SK-N-SH treated with all-trans-retinoic acid at 6 μM for 48 hours (cell line): ENCODE measurements around the gene LRRC8A.

Experiments used
- ATAC-seq: fragments of 200-7000 bp; cut with Tn5 transposase; 3 replicates; pipeline ENCODE4 v1.9.1; 2020; ENCODE audit warnings: mild to moderate bottlenecking, moderate library complexity
- ARNTL ChIP-seq: fragments of 450-650 bp; formaldehyde crosslinking; IDR thresholded peaks from 2 replicates; pipeline ENCODE4 v1.5.0; 2020; ENCODE audit warnings: low read depth, mild to moderate bottlenecking, moderate library complexity, borderline replicate concordance
- BACH2 ChIP-seq: fragments of 250-450 bp; sonication (Bioruptor Pico); IDR thresholded peaks from 2 replicates; pipeline ENCODE4 v1.9.0; 2021; ENCODE audit warnings: mild to moderate bottlenecking, borderline replicate concordance
- CSRNP3 ChIP-seq: fragments of 250-450 bp; sonication (Bioruptor Pico); IDR thresholded peaks from 2 replicates; pipeline ENCODE4 v1.5.1; 2021; ENCODE audit warnings: mild to moderate bottlenecking, moderate library complexity
- ESRRG ChIP-seq: fragments of 250-450 bp; sonication (Bioruptor Pico); IDR thresholded peaks from 2 replicates; pipeline ENCODE4 v1.6.1; 2021; ENCODE audit warnings: mild to moderate bottlenecking
- GLIS3 ChIP-seq: fragments of 250-450 bp; sonication (Bioruptor Pico); IDR thresholded peaks from 2 replicates; pipeline ENCODE4 v1.5.0; 2020; ENCODE audit warnings: mild to moderate bottlenecking, moderate library complexity
- ISL1 ChIP-seq: fragments of 250-450 bp; sonication (Bioruptor Pico); IDR thresholded peaks from 2 replicates; pipeline ENCODE4 v2.1.2; 2022; ENCODE audit warnings: mild to moderate bottlenecking, moderate library complexity
- PATZ1 ChIP-seq: fragments of 250-450 bp; sonication (Bioruptor Pico); IDR thresholded peaks from 2 replicates; pipeline ENCODE4 v1.8.0; 2020; ENCODE audit warnings: mild to moderate bottlenecking, moderate library complexity, borderline replicate concordance
- PPARA ChIP-seq: fragments of 250-450 bp; sonication (Bioruptor Pico); IDR thresholded peaks from 2 replicates; pipeline ENCODE4 v1.5.0; 2020; ENCODE audit warnings: mild to moderate bottlenecking, borderline replicate concordance
- RARB ChIP-seq: fragments of 250-450 bp; sonication (Bioruptor Pico); IDR thresholded peaks from 2 replicates; pipeline ENCODE4 v1.8.0; 2021; ENCODE audit warnings: mild to moderate bottlenecking, moderate library complexity
- SNAI2 ChIP-seq: fragments of 250-450 bp; sonication (Bioruptor Pico); IDR thresholded peaks from 2 replicates; pipeline ENCODE4 v1.5.0; 2020; ENCODE audit warnings: mild to moderate bottlenecking, moderate library complexity
- TCF4 ChIP-seq: fragments of 250-450 bp; sonication (Bioruptor Pico); IDR thresholded peaks from 2 replicates; pipeline ENCODE4 v1.8.0; 2021; ENCODE audit warnings: mild to moderate bottlenecking, moderate library complexity, borderline replicate concordance
- ZC3H10 ChIP-seq: fragments of 250-450 bp; sonication (Bioruptor Pico); IDR thresholded peaks from 2 replicates; pipeline ENCODE4 v1.5.1; 2021; ENCODE audit warnings: mild to moderate bottlenecking, moderate library complexity
- ZFP30 ChIP-seq: fragments of 450-650 bp; formaldehyde crosslinking; IDR thresholded peaks from 2 replicates; pipeline ENCODE4 v1.5.0; 2022; ENCODE audit warnings: mild to moderate bottlenecking, moderate library complexity
- ZNF565 ChIP-seq: fragments of 450-650 bp; formaldehyde crosslinking; conservative IDR thresholded peaks from 2 replicates; pipeline ENCODE4 v1.5.0; 2020; ENCODE audit warnings: low read depth, mild to moderate bottlenecking, moderate library complexity
- ZNF70 ChIP-seq: fragments of 450-650 bp; formaldehyde crosslinking; IDR thresholded peaks from 2 replicates; pipeline ENCODE4 v1.5.0; 2020; ENCODE audit warnings: mild to moderate bottlenecking, moderate library complexity
- ZNF8 ChIP-seq: fragments of 450-650 bp; formaldehyde crosslinking; IDR thresholded peaks from 2 replicates; pipeline ENCODE4 v1.5.0; 2020; ENCODE audit warnings: mild to moderate bottlenecking, moderate library complexity
- TF ChIP-seq, protein P1 (sequence below): fragments of 250-450 bp; sonication (Bioruptor Pico); IDR thresholded peaks from 2 replicates; pipeline ENCODE4 v1.5.0; 2020; ENCODE audit warnings: mild to moderate bottlenecking, moderate library complexity

Gene LRRC8A

DNA sequence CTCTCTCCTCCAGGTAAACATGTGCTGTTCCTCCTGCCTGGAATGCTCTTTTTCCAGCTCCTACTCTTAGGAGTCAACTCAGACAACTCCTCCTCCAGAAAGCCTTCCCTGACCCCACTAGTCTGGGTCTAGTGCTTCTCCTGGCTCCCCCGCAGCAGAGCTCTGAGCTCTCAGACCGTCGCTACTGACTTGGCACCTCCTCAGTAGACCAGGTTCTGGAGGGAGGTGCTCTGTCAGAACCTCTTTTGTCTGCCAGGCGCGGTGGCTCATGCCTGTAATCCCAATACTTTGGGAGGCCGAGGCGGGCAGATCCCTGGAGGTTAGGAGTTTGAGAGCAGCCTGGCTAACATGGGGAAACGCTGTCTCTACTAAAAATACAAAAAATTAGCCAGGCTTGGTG lies 3.4 kb downstream of the LRRC8A start (continued):
- TF ChIP-seq TCF4 (CRISPR knock-in tag) (no peak), ARNTL (CRISPR knock-in tag) (no peak), BACH2 (CRISPR knock-in tag) (no peak), SNAI2 (CRISPR knock-in tag) (no peak), ZFP30 (CRISPR knock-in tag) (no peak)

GRCh38 chr9:128885798-128886197 lies 3.9 kb downstream of the LRRC8A start:
- TF ChIP-seq CSRNP3 (CRISPR knock-in tag) (no peak), ZNF70 (CRISPR knock-in tag) (no peak), PATZ1 (CRISPR knock-in tag) (no peak), BACH2 (CRISPR knock-in tag) (no peak), ZFP30 (CRISPR knock-in tag) (no peak), PPARA (CRISPR knock-in tag) (no peak), ISL1 (CRISPR knock-in tag) (no peak), ZC3H10 (CRISPR knock-in tag) (no peak), ZNF8 (CRISPR knock-in tag) (no peak), TCF4 (CRISPR knock-in tag) (no peak)
- TF ChIP-seq, protein P1, sequence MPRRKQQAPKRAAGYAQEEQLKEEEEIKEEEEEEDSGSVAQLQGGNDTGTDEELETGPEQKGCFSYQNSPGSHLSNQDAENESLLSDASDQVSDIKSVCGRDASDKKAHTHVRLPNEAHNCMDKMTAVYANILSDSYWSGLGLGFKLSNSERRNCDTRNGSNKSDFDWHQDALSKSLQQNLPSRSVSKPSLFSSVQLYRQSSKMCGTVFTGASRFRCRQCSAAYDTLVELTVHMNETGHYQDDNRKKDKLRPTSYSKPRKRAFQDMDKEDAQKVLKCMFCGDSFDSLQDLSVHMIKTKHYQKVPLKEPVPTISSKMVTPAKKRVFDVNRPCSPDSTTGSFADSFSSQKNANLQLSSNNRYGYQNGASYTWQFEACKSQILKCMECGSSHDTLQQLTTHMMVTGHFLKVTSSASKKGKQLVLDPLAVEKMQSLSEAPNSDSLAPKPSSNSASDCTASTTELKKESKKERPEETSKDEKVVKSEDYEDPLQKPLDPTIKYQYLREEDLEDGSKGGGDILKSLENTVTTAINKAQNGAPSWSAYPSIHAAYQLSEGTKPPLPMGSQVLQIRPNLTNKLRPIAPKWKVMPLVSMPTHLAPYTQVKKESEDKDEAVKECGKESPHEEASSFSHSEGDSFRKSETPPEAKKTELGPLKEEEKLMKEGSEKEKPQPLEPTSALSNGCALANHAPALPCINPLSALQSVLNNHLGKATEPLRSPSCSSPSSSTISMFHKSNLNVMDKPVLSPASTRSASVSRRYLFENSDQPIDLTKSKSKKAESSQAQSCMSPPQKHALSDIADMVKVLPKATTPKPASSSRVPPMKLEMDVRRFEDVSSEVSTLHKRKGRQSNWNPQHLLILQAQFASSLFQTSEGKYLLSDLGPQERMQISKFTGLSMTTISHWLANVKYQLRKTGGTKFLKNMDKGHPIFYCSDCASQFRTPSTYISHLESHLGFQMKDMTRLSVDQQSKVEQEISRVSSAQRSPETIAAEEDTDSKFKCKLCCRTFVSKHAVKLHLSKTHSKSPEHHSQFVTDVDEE (CRISPR knock-in tag) = no peak
- no peak for ATAC-seq

- no peak for ATAC-seq
- TF ChIP-seq ZC3H10 (CRISPR knock-in tag) = no peak
- TF ChIP-seq, protein P1 (CRISPR knock-in tag) = no peak
- TF ChIP-seq ISL1 (CRISPR knock-in tag) = no peak
- no peak for TF ChIP-seq GLIS3 (CRISPR knock-in tag)
- TF ChIP-seq, all 23 proteins: peak for 0
Observed at GRCh38 chr9:128886211-128886891, 4.4 kb downstream of the LRRC8A start.

- ATAC-seq = no peak
- no peak for TF ChIP-seq RARB (CRISPR knock-in tag)
- TF ChIP-seq ESRRG = no peak
- TF ChIP-seq ZFP30 (CRISPR knock-in tag) = no peak
- TF ChIP-seq ZNF70 (CRISPR knock-in tag) = no peak
- TF ChIP-seq ZNF565 (CRISPR knock-in tag) = no peak
- TF ChIP-seq CSRNP3 (CRISPR knock-in tag) = no peak
- no peak for TF ChIP-seq ZC3H10 (CRISPR knock-in tag)
- TF ChIP-seq, protein P1 (CRISPR knock-in tag) = no peak
- no peak for TF ChIP-seq PPARA (CRISPR knock-in tag)
- no peak for TF ChIP-seq PATZ1 (CRISPR knock-in tag)
- no peak for TF ChIP-seq SNAI2 (CRISPR knock-in tag)
Observed at GRCh38 chr9:128887049-128887448, 5.1 kb downstream of the LRRC8A start.
